NOMO-1 (cell line): Measurements from ENCODE around the gene SELE.

Experiments used
- DNase-seq, 2 experiments: peaks; one replicate each; lab custom pipeline; 2025; ENCODE audit not compliant: unreplicated experiment in 2 of 2; lab: John Stamatoyannopoulos, UW

SELE gene, protein sequence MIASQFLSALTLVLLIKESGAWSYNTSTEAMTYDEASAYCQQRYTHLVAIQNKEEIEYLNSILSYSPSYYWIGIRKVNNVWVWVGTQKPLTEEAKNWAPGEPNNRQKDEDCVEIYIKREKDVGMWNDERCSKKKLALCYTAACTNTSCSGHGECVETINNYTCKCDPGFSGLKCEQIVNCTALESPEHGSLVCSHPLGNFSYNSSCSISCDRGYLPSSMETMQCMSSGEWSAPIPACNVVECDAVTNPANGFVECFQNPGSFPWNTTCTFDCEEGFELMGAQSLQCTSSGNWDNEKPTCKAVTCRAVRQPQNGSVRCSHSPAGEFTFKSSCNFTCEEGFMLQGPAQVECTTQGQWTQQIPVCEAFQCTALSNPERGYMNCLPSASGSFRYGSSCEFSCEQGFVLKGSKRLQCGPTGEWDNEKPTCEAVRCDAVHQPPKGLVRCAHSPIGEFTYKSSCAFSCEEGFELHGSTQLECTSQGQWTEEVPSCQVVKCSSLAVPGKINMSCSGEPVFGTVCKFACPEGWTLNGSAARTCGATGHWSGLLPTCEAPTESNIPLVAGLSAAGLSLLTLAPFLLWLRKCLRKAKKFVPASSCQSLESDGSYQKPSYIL

DNA sequence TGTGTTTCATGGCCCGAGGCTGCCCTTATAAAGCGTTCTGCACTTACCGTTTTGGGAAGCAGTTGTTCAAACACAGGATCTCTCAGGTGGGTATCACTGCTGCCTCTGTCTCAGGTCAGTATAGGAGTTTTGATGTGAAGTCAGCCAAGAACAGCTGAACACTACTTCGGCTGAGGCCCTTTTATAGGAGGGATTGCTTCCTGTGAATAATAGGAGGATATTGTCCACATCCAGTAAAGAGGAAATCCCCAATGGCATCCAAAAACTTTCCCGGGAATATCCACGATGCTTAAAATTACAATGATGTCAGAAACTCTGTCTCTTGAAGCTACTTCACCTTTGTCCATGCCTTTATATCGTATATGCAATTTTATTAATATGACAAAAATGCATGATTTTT is at the start of gene SELE:
TSS of gene SELE (minus strand) at position 156 of the 400 bp plus-strand sequence. CDS start 467 bp downstream, outside the sequence.
- DNase-seq: no peak

DNA sequence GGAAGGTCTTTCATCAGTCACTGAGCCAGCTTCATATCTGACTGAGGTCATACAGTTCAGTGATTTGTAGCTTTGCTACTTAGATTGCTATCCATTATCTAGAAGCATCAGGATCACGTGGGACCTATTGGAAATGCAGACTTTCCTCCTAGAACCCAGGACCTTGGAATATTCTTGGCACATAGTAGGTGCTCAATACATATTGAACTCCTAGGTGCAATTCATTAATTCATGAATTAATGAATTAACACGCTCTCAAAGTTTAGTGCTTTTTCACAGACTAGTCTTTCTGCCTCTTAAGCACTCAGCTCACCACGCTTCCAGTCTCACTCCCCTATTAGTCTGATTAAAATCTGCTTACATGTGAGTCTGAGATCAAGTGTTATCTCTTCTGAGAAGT is 48.7 kb upstream of the SELE start:
- DNase-seq: no peak

DNA sequence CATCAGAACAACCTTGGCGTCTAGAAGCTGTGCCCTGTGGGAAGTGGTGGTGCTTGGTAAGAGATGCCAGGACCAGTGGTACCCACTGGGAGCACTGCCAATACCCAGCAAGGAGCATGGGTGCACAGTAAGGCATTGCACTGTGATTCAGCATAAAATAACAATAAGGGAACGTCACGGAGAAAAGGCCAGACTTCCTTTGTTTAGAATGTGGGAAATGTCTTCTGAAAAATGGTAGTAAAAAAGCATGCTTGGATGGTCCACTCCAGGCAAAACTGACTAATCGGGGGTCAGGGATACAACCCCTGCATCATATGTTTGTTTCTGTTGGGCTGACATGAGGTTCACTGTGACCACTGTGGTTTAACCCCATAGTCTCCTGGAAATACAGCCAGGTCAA is 46.1 kb upstream of the SELE start:
- DNase-seq: no peak

DNA sequence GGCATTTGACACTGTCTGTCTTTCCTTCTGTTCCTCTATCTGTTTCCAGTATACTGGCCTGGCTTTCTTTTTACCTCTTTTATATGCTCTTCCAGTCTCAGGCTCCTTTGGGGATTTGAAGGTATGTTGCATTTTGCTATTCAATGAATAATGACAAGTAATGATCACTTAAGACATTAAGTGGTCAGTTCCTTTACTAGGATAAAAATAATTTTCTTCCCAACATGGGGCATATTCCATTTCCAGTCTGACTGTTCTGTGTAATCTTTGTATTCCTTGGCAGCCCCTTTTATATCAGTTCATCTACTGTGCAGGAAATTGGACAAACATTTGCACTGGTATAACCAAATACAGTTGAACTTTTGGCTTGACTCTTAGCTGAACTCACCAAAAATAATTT is 45.3 kb upstream of the SELE start:
- DNase-seq: no peak

DNA sequence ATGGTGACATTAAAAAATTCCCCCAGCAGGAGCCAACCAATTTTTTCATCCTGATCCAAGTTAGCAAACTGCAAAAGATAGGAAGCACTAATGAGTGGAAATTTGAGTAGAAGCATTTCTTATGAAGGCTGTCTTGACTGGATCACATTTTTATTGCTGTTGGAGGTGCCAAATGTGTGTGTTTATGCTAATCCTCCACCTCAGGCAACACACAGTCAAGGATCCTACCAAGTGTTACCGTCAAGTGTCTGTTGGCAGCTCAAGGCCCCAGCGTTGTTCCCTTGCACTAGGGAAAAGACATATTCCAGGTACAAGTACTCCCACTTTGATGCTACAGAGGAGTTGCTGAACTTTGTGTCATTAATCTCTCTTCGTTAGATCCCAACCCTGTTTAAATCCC is 42.6 kb upstream of the SELE start:
- DNase-seq: no peak

DNA sequence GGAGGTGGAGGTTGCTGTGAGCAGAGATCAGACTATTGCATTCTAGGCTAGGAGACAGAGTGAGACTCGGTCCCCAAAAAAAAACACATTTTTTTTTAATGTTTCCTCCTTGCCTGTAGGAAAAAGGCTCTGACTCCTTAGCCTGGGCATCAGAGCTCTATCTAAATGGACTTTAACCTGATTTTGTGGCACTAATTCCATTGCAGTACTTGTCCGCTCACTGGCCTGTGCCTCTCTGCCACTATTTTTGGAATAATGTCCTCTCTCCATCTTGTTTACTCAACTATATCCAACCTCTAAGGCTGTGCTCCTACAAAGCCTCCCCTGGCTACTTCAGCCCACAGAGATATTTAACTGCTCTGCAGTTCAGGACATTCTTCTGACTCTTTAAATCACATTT is 34.3 kb upstream of the SELE start:
- DNase-seq: no peak

DNA sequence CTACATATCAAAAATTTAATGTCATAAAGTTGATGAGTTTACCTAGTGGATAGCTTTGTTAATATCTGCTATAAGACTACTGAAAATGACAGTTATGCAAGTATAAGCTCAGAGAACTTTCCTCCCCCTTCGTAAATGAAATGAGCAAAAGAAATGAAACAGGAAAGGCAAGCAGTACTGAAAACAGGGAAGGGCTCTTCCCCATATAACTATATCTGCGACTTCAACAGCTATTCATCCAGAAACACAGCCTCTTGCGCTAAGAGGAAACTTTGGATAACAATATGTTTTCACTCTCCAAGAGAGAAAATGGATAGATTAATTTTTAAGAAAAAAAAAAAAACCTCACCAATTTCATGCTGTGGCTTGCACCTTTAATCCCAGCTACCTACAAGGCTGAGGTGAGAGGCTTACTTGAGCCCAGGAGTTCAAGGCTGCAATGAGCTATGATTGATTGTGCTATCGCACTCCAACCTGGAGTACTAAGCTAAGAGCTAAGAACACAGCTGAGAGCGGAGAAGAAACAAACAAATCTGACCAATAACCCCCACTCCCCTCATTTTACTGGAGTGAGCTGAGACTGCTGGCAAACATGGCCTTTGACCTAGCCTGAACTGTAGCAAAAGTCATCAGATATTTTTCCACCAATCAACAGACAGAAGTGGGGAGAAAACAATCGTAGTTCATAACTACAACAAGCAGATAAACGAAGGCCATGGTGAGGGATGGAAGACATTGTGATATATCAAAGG is 31.9 kb upstream of the SELE start:
- no peak for DNase-seq

DNA sequence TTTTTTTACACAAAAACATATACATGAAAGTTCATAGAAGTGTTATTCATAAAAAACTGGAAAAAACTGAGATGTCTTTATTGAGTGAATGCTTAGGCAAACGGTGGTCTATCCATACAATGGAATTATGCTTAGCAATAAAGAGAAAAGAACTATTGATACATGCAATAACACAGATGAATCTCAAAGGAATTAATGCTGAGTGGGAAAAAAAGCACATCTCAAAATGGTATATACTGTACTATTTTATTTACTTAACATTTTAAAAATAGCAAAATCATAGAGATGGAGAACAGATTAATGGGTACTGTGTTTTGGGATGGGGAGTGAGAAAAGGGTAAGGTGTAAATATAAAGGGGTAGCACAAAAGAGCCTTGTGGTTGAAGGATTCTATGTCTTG is 31.0 kb upstream of the SELE start:
- no peak for DNase-seq

DNA sequence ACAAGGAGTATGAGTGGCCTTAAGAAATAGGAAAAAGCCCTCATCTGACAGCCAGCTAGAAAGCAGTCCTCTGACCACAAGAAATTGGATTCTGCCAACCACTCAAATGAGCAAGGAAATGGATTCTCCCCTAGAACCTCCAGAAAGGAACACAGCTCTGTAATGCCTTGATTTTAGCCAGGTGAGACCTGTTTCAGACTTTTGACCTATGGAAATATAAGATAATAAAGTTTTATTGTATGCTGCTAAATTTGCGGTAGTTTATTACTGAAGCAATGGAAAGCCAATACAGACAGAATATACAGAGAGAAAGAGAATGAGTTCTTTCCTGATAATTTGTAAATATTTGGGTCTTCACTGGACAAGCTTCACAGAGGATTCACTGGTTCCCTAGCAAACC is 28.8 kb upstream of the SELE start:
- no peak for DNase-seq

DNA sequence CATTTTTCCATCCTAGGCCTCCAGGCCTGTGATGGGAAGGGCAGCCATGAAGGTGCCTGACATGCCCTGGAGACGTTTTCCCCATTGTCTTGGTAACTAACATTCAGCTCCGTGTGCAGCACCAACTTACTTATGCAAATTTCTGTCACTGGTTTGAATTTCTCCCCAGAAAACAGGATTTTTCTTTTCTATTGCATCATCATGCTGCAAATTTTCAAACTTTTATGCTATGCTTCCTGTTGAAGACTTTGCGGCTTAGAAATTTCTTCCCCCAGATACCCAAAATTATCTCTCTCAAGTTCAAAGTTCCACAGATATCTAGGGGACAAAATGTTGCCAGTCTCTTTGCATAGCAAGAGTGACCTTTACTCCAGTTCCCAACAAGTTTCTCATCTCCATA is 25.2 kb upstream of the SELE start:
- DNase-seq: no peak

DNA sequence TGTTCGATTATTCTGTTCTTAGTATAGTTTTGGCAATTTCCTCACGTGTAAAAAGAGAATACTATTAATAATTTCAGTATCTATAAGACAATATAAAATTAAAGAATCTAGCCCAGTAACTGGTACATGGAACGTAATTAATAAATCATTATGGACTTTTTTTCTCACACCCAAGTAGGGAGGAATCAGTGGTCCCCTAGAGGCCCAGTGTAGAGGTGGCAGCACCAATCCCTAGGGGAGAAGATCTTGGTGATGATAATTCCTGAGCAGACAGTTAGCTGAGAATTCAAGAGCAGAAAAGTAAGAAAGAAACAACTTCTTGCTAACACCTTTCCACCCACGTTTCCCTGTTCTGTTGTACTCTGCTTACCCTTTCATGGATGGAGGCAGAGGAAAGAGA is 19.7 kb upstream of the SELE start:
- no peak for DNase-seq

DNA sequence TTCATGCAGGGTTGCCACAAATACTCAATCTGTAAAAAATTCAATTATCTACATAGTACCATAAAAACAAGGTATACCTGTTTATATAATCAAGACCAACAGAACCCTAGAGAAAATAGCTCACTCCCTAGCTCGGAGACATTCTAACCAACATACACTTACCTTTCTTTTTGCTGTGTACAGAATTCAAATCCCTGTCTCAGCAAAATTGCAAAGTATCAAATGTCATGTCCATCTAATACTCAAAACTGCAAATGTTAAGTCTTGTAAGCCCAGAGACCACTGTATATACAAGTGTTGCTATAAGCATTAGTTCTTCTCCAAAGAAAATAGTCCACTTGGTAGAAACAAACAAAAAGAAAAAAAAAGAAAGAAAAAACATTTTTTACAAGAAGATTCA is 16.2 kb upstream of the SELE start:
- no peak for DNase-seq

DNA sequence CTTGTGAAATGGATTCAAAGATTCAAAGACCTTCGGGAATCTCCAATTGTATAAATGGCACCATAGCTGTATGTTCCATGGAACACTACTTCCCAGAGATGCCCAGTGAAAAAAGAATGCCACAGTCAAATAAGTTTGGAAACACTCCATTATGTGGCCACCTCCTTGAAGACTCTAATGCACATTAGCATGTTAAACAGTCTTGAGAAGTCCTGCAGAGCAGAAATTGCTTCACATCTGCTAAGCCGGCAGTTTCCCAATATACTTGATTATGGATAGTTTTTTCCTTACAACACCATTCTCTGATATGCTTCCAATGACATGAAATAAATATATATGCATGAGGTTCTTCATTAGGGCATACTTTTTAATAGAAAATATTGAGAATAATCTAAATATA is 12.7 kb upstream of the SELE start:
- DNase-seq: no peak

DNA sequence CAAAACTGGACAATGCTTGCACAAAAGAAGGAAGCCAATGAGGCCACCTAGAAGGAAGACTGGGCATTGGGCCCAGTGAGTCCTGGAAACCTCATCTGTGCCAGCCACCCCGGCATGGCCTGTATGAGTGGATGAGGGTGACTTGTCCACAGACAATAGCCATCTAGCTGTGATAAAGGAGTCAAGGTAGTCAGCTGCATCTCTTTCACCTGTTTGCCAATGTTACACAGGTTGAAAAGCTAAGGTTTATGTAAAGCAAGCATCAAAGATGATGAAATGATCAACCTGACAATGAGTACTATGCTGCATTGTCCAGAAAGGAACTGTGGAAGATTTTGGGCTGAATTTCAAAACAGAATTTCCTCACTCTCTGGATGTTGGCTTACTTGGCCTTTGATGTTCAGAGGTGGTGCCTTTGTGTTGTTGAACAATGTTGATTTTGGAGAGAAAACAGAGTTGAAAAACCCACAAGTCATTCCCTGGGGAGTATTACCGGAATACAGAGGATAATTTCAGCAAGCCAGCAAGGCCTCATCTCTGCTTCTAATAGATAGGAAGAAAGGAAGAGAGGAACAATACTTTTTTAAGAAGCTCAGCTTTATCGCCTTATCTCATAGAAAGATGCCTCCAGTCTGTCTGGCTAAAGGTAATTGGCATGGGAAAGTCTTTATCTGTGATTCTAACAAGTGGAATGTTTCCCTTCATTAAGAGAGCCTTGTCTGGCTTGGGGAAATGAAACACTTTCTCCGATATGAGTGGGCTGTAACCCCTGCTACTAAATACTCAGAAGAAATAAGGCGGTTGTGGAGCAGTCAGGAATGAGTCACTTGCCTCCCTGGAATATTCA is 11.4 kb upstream of the SELE start:
- no peak for DNase-seq

DNA sequence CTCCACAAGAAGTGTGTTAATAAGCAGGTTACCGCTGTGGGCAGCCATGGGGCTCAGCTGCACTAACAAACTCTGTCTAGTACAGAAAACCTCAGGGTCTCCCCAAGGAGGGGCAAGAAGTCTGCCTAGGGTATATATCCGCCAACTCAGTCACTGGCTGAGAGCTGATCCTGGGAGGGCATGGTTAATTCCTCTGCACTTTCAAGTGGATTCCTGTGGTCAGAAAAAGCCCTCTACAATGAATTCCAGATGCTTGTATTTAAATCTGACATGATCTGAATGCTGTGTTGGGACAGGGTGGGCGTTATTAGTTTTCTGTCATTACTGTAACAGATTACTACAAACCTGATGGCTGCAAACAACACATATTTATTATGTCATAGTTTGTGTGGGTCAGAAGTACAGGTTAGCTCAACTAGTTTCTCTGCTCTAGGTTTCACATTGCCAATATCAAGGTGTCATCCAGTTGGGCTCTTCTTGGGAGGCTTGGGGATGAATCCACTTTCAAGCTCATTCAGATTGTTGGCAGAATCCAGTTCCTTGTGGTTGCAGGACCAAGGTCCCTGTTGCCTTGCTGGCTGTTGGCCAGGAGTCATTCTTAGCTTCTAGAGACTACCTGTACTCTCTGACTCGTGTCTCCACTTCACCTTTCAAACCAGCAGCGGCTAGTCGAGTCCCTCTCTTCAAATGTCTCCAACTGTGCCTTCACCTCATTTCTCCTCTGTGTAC is 8.0 kb upstream of the SELE start:
- DNase-seq: no peak

DNA sequence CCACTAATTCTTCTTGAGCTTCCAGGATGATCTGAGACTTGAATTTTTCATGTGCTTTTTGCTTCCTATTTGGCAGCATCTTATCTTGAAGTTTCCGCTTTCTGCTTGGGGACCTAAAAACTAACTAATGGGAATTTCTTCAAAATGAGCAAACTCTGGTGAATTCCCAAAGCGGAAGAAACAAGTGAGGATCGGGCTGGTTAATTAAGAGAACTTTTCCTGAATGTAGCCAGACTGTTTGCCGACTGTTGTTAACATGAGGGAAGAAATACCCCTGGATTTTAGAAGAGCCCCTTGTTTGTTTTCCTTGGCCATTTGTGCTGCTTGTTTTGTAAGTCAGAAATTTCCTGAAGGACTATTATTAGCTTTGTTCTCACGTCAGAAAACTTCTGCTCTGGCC is 6.1 kb upstream of the SELE start:
- DNase-seq: no peak

DNA sequence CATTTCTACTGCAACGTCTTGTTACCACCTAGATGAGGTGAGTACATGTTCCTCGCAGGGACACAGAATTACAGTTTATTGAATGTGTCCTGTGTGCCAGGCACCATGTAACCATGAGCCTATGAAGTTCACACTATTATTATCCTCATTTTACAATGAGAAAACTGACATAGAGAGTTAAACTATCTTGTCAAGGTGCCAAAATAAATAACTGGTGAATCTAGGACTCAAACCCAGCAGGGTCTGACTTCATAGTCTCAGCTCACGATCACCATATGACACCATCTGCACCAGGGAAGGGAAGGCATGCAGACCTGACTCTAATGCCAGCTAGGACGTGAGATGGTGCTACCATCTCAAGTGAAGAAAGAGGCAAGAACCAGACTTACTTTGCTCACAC is 2.4 kb downstream of the SELE start:
- no peak for DNase-seq

DNA sequence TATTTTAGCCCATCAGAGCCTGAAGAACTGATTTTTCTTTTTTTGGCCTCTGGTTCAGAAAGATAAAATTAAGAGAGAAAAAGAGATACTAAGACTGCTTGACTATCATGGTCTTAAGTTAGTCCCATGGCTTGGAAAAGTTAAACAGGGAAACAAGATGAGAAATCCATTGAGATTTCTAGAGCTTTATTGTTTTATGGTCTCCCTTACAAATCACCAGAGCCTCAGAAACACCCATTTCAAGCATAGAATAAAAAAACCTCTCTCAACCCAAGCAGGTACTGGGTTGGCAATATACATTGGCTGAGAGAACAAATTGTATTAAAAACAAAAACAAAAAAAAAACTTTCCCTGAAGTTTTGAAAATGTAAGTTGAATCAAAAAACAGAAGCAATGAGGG is 3.9 kb downstream of the SELE start:
- DNase-seq: no peak

DNA sequence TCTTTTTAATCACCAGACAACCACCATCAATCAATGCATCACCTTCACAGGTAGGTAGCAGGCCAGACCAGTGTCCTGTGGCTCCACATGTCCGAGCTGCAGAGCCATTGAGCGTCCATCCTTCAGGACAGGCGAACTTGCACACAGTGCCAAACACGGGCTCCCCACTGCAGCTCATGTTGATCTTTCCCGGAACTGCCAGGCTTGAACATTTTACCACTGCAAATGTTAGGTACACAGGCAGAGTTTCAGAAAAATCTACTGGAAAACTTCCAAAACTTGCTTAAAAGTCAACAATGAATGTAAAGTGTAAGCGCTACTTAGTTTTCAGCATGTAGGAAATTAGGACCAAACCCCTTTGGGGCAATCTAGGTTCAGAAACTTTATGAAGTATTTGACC is 6.6 kb downstream of the SELE start:
- no peak for DNase-seq

DNA sequence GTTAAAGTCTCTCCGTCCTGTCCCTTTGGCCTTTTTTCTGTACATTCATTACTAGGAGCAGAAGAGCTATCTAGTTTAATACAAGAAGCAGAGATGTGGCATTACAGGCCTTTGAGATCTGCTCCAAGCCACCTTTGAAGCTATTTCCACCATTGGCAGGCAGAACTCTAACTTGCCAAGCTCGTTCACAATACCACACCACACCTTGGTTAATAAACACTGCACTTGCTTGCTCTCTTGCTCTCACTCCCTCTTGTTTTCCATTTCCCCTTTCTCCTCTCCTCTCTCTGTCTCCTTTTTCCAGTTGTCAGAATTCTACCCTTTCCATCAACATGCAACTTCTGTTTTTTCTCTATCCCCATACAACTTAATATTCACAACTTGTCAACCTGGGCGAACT is 7.0 kb downstream of the SELE start:
- DNase-seq: no peak
